NCI-H1417 (cell line): ENCODE measurements around the gene BMPR1B.
A peak's percentile ranks its signal among the peaks of the same experiment; 100 is the strongest.
"Not testable (repeated sequence)": the region's sequence is repeated elsewhere in the genome, so short reads cannot be mapped to it uniquely, and the experiment has no call there.

Experiments
- DNase-seq, 3 experiments: peaks; one replicate each; lab custom pipeline; 2025; lab: John Stamatoyannopoulos, UW

Gene BMPR1B

DNA sequence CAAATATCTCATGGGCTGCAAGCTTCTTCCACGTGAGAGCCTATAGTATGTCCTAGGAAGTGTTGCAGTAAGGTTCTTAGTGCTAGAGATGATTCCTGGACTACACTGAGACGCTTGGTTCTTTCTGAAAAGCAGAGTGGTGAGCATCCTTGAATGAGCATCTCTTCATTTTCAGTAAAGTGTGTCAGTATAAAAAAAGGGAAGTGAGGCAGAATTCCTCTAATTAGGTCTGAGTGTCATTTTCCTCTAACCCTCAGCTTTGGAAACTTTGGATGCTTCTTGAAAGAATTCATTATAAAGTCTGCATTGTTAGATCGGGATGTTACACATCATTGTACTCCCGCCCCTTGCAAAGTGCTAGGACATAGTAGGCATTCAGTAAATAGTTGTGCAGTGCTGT is 5.2 kb downstream of the BMPR1B start:
- DNase-seq, result no peak

DNA sequence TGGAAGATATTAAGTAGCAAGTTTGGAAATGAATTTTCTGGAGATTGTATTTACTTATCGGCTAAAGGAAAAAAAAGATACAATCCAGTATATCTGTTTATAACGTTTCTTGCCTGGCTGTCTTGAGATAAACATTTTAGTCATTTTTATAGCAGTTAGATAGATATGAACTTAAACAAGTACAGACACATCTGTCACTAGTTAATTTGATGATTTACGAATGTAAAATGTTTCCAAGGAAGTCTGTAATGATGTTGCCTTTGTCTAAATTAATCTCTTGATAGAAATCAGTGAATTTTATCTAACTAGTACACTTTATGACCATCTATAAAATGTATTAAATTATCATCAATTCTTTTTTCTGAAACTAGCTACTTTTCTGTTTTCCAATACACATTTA is 5.7 kb downstream of the BMPR1B start:
- no peak for DNase-seq

DNA sequence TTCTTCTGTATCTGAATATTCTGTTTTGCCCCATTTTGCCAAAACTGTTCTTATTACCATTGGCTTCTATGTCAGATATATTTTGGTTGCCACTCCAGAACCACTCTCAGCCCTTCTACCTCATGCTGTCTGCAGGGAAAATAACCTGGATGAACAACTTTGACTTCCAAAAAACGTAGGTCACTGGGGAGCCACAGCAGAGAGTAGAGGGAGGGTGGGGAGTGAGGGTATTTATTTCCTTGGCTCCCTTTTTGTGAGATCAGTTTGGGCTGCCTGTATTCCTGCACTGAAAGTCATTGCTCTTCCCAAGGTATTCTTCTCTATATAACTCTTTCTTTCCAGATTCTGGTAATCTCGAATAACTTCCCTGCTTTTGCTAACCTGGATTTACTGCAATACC is 6.3 kb downstream of the BMPR1B start:
- no peak for DNase-seq

DNA sequence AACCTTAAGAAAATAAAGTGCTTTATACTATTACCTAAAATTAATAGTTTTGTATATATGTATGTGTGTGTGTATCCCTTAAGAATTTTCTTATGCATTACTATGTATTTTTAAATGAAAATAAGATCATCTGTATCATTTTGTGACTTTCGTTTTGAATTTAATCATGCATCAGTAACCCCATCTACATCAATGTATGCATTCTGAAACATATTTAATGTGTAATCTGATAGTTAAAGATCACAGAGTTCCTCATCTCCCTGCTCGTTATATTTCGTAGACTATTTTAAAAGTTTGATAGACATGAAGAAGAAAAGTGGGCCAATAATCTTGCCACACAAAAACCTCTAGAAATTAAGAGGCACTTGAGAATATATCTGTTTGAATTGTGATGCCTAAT is 7.4 kb downstream of the BMPR1B start:
- DNase-seq, result no peak

DNA sequence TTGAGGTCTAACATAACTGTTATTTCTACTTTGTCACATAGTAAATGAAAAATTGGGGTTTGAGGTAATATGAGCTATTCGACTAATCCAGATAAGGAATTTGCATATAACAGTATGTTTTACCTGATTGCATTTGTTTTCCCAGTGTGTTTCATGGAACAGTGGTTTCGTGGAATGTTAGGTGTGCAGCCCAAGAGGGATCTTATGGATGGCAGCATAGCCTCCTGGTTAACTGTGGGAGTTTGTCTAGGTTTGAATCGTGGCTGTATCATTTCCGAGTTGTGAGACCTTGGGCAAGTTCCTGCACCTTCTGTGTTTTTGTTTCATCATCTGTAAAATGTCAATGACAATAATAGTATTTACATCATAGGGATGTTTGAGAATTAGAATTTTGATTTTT is 7.9 kb downstream of the BMPR1B start:
- DNase-seq, result no peak

DNA sequence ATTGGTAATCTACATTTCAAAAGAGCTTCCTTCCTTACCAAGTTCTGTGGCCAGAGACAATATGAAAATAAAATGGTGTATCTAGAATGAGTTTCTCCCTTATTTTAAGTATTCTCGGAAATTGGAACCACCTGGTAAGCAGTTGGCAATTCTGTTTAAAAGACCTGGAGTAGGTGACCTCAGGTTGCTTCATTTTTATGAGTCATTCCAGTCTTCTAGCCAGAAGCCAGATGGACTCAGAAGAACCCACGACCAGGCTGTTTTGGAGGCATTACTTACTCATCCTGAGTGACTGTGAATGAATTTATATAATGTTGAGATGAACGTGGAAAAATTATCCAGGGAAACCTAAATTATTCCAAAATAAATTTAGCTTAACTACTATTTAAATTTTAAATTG is 9.1 kb downstream of the BMPR1B start:
- DNase-seq, result no peak

DNA sequence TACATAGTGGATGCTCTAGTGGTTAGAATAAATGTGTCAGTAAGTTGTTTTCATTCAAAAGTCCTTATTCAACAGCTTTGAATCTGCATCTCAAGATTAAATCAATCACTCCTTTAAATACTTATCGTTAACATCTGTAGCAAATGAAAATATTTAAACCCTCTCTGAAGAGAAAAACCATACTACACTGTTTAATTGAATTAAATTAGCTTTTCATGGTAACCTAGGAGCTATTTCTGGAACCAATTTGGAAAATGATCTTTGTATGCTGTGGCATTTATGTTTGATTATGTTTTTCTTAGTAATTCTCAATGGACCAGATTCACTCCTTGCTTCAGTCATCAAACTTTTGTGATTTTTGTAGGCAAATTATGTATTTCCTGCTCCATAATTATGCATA is 9.7 kb downstream of the BMPR1B start:
- DNase-seq, result no peak

DNA sequence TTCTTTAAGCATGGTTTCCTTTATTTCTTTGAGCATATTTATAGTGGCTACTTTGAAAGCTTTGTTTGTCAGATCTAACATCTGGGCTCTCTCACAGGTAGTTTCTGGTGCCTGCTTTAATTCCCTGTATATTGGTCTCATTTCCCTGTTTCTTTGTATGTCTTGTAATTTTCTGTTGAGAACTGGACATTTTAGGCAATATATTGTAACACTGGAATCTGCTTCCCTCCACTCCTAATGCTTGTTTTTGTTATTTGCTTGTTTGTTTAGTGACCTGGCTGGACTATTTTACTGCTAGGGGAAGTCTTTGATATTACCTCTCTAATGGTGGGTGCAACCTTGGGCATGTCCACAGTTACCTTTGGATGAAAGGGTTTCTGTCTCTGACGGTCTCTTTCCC is 25.0 kb downstream of the BMPR1B start:
- DNase-seq, result no peak

DNA sequence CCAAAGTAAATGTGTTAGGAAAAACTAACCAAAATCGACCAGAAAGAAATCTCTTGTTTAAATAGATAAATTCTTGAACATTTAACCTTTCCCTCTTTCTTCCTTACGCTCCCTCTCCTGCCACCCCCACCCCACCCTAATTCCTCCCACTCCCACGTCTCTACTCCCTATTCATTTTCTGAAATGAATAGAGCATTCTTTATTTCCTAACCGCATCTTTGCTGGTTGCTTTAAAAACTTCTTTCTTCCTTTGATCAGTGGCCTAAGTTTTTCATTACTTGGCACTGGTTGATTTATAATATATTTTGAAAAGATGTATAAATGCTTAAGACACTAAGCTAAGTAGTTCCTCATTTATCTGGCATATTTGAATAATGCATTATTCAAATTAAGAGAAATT is 33.9 kb downstream of the BMPR1B start:
- no peak for DNase-seq

DNA sequence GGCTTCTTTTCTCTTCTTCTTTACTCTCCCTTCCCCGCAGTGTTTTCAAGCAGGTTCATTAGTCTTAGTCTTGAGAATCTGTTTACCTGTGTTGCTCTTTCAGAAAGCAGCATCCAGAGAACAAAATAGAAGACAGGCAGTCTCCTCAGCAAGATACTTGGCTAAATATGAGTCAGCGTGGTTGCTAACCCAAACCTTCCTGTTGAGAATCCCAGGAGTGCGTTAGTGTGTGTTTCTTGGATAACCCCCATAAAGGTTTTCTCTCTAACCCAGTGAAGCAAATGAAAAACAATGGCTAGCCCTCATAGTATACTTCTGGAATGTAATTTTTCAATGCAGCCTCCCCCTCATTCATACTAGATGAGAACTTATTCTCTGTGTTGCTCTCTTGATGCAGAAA is 41.1 kb downstream of the BMPR1B start:
- no peak for DNase-seq

DNA sequence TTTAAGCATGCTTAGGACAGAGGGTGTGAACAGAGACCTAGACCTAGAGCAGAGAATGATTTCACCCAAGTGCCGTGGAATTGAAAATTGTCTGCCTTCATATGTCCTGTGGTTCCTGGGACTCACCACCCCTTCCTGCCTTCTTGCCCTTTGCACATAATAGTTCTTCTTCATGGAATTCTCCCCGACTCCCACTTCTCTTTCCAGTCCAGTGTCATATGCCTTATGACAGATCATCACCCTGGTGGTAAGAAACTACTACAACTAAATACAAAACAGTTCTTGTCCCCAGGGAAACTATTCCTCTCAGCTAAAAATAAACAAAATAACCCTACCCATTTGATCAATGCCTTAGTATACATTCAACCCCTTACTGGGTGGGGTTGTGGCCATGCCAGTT is 43.3 kb downstream of the BMPR1B start:
- DNase-seq, result no peak

DNA sequence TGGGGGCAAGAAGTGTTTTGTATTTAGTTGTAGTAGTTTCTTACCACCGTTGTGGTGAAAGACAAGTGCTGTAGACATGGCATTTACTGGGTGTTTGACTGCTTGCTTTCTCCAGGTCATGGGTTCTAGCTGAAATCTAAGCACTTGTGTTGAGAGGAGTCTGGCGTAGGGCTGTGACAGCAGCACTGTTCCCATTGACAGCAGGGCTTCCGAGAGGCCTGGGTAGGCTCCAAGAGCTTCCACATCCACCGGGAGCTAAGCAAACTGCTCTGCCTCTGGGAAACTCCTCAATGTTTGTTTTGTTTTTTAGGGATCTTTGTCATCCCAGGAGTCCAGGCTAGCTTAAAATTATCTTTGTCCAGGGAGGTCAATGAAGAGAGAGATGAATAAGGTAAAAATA is 44.3 kb downstream of the BMPR1B start:
- peak in 1 of 3 experiments; percentile 44 for DNase-seq

DNA sequence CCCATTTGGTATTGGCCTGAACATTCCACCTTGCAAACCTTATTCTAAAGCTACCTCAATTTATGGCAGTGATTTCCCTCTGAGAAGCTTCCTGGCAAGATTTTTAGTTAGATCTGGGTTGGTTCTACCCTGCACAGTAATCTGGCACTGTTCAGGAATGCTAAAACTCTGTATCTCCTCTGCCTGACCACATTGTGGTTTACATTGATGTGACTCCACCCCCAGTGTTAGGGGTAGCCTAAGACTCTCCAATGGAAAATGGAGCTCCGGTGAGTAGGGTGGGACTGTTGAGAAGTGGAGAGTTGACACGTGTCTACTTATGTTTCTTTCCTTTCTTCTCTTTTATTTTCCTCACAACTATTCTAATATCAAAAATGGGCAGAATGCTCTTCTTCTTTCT is 45.4 kb downstream of the BMPR1B start:
- no peak for DNase-seq

DNA sequence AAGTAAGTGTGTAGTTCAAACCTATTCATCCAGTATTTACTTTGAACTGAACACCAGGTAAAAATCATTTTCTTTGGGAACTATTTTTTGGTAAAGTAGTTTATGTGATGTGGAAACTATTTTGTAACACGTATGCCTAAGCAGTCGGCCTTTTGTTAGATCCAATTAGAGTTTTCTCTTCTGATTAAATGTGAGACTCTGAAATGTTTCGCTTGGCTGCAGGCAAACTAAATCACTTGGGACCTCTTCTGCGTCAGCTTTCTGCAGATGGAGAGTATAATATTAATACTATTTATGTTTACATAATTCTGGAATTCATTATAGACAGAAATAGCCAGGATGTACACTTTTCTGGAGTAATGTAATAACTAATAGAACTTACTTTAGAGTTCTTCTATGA is 46.9 kb downstream of the BMPR1B start:
- no peak for DNase-seq

DNA sequence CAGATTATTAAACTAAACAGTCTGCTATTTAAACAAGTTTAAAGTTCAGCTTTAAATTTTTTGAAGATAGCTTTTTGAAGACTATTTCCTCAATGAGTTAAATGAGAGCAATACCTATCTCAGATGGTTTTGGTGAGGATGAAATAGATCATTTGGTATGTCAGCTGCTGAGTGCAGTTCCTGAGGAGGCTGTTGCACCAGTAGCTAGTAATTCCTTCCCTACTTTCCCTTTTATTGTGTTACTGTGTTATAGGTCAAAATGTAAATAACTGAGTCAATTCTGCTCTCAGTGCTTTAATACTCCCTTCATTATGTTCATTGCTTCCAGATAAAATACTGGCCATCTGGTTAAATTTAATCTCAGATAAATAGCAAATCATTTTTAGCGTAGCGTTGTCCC is 48.6 kb downstream of the BMPR1B start:
- DNase-seq, result no peak

DNA sequence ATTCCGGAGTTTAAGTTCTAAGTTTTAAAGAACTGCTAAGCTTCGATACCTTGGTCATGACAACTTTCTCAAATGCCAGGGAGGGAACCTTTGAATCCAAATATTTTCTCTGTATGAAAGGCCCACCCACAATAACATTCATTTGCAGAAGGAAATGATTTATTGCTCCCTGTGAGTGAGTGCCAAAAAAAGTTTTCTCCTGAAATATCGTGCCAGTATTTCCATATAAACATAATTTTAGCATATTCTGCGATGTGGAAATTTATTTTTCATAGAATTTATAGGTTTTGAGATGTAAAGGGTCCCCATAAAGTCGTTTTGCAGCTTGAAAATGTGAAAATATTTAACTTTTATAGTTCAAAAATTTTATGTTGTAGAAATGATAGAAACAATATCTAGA is 53.9 kb downstream of the BMPR1B start:
- DNase-seq, result no peak

DNA sequence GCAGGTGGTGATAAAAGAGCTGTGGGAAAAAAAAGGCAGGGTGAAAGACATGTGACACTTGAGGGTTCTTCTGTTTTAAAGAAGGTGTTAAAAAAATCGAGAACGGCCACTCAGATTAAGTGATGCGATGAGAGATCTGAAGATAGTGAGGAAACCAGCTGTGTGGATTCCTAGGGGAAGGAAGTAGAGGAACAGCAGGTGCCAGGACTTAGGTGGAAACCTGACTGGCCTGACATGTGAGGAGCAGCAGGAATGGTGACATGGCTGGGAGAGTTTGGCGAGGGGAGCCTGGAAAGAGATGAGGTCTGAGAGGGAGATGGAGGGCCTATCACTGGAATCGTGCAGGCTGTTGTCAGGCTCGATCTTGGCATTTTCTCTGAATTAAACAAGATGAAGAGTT is 55.5 kb downstream of the BMPR1B start:
- DNase-seq, result peak in 2 of 3 experiments; percentile 53 to 75

DNA sequence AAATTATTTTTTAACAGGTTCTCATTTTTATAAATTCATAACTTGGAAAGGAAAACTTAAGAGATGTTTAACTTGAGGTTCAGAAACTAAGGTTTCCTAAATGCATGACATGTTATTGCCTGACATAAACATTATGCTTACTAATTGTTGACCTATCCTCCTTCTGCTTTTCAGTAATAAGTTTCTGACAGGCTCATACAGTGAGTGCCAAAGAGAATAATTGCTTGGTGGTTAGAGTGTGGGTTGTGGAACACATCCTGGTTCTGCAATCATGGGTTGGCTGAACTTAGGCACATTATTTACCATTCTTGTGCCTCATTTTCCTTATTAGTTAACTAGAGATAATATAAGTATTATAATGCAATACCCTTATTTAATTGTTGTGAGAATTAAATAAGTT is 56.5 kb downstream of the BMPR1B start:
- DNase-seq, result no peak

DNA sequence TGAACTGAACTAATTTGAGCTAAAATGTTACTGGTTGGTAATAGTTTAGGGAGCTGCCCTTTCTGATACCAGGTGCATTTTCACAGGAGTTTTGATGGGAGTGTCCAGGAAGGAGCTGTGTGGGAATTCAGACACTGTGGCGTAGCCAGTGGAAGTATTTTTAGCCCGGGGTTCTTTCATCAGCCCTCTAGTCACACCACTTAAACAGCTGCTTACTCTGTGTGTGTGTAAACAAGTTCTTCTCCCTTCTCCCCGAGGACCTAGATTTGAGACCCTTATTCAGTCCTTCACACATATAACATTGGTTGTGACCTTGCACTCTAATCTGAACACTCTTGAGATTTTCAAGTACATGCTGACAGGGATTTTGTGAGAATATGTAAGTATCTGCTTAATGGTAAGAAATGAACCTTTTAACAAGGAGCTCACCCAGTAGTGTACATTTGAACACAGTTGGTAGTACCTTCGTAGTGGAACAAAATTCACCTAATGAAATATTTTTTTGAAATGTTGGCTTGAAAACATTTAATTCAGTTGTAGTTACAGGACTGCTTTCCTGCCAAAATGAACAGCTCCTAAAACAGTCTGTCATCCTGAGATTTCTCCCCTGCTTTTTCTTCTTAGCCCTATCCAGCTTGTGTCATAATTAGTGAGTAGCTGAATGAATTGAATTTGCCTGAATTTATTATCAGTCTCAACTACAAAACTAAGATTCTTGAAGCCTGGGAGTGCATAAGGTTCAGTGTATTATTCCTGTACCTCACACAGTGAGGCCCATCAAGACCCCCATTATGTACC is 61.8 kb downstream of the BMPR1B start:
- DNase-seq, result no peak

DNA sequence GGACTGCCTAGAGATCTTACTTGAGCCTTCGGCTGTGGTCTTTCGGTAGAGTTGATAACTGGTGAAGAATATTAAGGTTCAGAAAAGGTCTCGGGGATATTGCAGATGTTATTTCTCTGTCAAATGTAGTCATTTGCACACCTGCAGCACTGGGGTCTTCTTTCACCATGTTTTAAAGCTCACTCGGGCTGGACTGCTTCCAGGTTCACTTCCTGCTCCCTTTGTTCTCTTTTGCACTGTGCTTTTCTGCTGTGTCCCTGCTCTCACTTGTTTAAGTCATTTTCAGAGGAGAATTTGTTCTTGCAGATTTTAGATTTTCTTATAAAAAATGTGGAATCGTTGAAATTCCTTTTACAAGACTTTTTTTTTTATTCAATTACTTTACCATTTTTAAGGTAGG is 68.5 kb downstream of the BMPR1B start:
- DNase-seq, result no peak

DNA sequence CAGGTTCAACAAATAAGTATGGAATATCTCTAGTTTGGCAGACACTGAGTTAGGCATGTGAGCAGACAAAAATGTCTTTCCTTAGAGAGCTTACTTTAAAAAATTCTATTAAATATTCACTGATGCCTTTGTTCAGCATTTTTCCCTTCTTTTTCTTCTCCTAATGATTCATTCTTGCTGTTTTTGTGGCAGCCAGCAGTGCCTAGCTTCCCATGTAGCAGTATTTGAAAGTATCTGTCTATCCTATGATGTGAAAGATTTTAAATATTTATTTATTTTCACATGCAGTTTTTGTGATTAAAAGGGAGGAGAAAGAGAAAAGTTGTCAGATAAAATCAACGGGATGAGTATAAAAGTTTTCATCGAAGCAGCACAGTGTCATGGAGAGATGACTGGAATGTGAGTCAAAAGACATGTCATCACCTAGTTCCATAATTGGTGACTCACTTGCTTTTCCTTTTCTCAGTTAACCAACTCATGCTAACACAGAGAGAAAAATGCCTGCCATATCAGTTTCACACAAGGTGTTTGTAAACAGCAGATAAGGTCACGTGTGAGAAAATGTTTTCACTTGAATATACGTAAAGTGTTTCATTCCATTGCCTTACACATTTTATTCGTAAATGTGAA is 69.8 kb downstream of the BMPR1B start:
- no peak for DNase-seq

DNA sequence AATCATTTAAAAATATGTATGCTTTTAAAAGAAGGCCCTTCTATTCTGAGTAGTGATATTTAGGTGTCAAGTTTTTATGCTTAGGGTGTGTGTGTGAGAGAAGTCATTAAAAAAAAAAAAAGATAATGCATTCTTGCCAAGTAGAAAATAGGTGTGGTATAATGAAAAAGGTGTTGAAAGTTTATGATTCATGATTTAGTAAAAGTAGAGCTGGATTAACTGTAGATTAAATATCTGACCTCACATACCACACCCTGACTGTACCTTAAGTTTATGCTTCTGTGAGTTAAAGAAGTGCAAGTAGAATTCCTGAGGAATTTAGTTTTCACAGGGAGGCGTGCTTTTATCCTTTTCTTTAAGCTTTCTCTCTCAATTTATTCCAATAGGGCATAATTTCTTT is 71.1 kb downstream of the BMPR1B start:
- DNase-seq, result no peak

DNA sequence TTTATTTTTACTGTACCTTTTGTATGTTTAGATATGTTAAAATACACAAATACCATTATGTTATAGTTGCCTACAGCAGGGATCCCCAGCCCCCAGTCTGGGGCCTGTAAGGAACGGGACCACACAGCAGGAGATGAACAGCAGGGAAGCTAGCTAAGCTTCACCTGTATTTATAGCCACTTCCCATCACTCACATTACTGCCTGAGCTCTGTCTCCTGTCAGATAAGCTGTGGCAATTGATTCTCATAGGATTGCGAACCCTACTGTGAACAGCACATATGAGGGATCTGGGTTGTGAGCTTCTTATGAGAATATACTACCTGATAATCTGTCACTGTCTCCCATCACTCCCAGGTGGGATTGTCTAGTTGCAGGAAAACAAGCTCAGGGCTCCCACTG is 73.9 kb downstream of the BMPR1B start:
- peak in 2 of 3 experiments; percentile 45 to 77 for DNase-seq

DNA sequence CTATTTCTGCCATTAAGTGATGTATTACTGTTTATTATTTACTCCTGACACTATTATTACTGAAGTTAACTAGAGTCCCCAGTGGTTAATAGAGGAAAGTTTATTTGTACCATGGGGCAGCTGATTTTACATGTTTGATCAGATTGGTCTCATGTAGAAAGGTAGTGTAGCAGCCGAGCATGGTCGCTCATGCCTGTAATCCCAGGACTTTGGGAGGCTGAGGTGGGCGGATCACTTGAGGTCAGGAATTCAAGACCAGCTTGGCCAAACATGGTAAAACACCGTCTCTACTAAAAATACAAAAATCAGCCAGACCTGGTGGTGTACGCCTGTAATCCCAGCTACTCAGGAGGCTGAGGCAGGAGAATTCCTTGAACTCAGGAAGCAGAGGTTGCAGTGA is 74.6 kb downstream of the BMPR1B start:
- DNase-seq, result not testable (repeated sequence)
